KMS-11 (cell line): ENCODE results near the gene MACROD2.

Source experiments
- H2AFZ ChIP-seq: fragments of 200-600 bp; sonication (generic); 2 replicates; pipeline ENCODE4 v1.6.1; 2016; ENCODE audit warnings: antibody characterized with exemption, mixed run types, low read depth
- H3K27ac ChIP-seq: fragments of 200-600 bp; sonication (generic); 2 replicates; pipeline ENCODE4 v1.6.1; 2016; ENCODE audit warnings: mild to moderate bottlenecking, mixed run types
- H3K27me3 ChIP-seq: fragments of 200-600 bp; sonication (generic); 2 replicates; pipeline ENCODE4 v1.6.1; 2017; ENCODE audit warnings: mild to moderate bottlenecking, low read depth, mixed run types, moderate library complexity; ENCODE audit not compliant: insufficient read depth
- H3K36me3 ChIP-seq: fragments of 200-600 bp; sonication (generic); 2 replicates; pipeline ENCODE4 v1.6.1; 2017; ENCODE audit warnings: mild to moderate bottlenecking, mixed run types; ENCODE audit not compliant: insufficient read depth
- H3K4me1 ChIP-seq: fragments of 200-600 bp; sonication (generic); 2 replicates; pipeline ENCODE4 v1.6.1; 2016; ENCODE audit warnings: mild to moderate bottlenecking, low read depth, mixed run types; ENCODE audit not compliant: poor library complexity, severe bottlenecking
- H3K4me2 ChIP-seq: fragments of 200-600 bp; sonication (generic); 2 replicates; pipeline ENCODE4 v1.7.0; 2016; ENCODE audit warnings: mild to moderate bottlenecking, mixed run types
- H3K4me3 ChIP-seq: fragments of 200-600 bp; sonication (generic); IDR thresholded peaks from 2 replicates; pipeline ENCODE4 v1.6.1; 2017; ENCODE audit warnings: low read depth, low read length, mixed read lengths; ENCODE audit not compliant: insufficient read depth
- H3K79me2 ChIP-seq: fragments of 200-600 bp; sonication (generic); 2 replicates; pipeline ENCODE4 v1.6.1; 2016; ENCODE audit warnings: low read depth, mixed run types; ENCODE audit not compliant: insufficient read depth
- H3K9ac ChIP-seq: fragments of 200-600 bp; sonication (generic); 2 replicates; pipeline ENCODE4 v1.6.1; 2016; ENCODE audit warnings: mild to moderate bottlenecking, mixed run types
- H4K20me1 ChIP-seq: fragments of 200-600 bp; sonication (generic); 2 replicates; pipeline ENCODE4 v1.6.1; 2016; ENCODE audit warnings: mild to moderate bottlenecking, mixed run types; ENCODE audit not compliant: insufficient read depth
- TF ChIP-seq, protein P1 (sequence below): fragments of 200-600 bp; sonication (generic); conservative IDR thresholded peaks from 2 replicates; pipeline ENCODE4 v1.6.1; 2017; ENCODE audit warnings: low read depth, mild to moderate bottlenecking, antibody characterized with exemption, low read length, moderate library complexity, mixed read lengths

Gene MACROD2

DNA sequence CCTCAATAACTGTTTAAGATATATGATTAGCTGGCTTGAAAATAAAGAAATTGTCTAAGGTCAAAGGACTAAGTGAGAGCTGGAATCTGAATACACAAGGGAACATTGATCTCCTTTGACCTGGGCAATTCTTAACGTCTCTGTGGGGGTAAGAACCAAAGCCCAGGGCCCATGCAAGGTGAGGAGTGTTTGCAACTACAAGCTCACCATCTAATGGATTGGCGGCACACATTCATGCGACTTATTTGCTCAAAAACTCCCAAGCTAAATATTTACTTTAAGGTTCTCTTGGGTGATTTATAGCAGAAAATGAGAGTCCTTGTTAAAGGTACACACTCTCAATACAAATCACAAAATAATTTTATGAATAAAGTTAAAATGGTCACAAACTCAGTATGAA is 734.1 kb downstream of the MACROD2 start:
- Histone ChIP-seq H3K4me3 (no peak overlapping the region), H3K4me1 (no peaks in the 10 kb centered on the region), H3K27ac (no peak overlapping the region), H3K9ac (no peak overlapping the region), H3K27me3 (no peaks in the 10 kb centered on the region), H3K4me2 (no peak overlapping the region), H4K20me1 (no peaks in the 10 kb centered on the region), H3K79me2 (no peaks in the 10 kb centered on the region), H3K36me3 (no peaks in the 10 kb centered on the region), H2AFZ (no peak overlapping the region)
- TF ChIP-seq, protein P1, sequence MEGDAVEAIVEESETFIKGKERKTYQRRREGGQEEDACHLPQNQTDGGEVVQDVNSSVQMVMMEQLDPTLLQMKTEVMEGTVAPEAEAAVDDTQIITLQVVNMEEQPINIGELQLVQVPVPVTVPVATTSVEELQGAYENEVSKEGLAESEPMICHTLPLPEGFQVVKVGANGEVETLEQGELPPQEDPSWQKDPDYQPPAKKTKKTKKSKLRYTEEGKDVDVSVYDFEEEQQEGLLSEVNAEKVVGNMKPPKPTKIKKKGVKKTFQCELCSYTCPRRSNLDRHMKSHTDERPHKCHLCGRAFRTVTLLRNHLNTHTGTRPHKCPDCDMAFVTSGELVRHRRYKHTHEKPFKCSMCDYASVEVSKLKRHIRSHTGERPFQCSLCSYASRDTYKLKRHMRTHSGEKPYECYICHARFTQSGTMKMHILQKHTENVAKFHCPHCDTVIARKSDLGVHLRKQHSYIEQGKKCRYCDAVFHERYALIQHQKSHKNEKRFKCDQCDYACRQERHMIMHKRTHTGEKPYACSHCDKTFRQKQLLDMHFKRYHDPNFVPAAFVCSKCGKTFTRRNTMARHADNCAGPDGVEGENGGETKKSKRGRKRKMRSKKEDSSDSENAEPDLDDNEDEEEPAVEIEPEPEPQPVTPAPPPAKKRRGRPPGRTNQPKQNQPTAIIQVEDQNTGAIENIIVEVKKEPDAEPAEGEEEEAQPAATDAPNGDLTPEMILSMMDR = no peak

DNA sequence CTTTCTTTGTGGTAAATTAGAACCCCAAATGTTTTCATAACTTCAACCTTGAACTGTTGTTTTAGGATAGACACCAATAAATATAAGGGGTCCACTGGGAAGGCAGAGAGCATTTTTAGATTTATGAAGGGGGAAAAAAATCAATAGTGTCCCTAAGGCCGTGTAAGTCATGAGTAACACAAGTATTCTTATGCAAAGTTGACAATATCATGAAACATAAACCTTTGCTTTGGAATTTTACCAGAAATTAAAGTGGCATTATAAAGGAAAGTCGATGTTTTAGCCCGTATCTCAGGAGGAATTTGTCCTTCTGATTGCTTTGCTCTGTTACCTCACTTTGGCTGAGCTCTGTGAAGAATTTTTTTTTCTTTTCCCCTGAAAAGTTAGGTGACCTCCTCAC is 737.0 kb downstream of the MACROD2 start:
- H3K4me1 ChIP-seq = no peaks in the 10 kb centered on the region
- H3K79me2 ChIP-seq = no peaks in the 10 kb centered on the region
- no peaks in the 10 kb centered on the region for H3K27me3 ChIP-seq
- H4K20me1 ChIP-seq = no peaks in the 10 kb centered on the region
- no peak overlapping the region for H2AFZ ChIP-seq
- H3K36me3 ChIP-seq = no peaks in the 10 kb centered on the region
- H3K27ac ChIP-seq = no peak overlapping the region
- H3K4me3 ChIP-seq = no peak overlapping the region
- no peak overlapping the region for H3K9ac ChIP-seq
- TF ChIP-seq, protein P1 = no peak
- H3K4me2 ChIP-seq = no peak overlapping the region

DNA sequence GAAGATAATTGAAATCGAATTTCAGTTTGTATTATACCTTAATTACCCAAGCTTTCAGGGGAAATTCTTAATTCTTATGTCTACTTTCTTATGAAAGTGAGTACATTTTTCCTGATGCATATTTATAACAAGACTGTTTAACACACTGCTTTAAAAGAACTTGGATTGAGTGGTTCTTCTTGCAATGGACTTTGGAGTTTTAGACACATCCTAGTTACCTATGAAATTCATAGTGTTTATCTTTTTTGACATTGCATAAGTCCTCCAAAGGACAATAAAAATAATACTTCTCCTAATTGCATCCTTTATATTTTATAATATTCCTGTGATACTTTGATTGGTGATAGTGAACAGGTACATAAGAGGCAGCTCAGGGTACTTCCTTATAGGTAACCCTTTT is 737.7 kb downstream of the MACROD2 start:
- TF ChIP-seq, protein P1 = no peak
- Histone ChIP-seq H4K20me1 (no peaks in the 10 kb centered on the region), H3K79me2 (no peaks in the 10 kb centered on the region), H3K27me3 (no peaks in the 10 kb centered on the region), H3K27ac (no peak overlapping the region), H3K9ac (no peak overlapping the region), H3K4me3 (no peak overlapping the region), H3K4me1 (no peaks in the 10 kb centered on the region), H3K4me2 (no peak overlapping the region), H3K36me3 (no peaks in the 10 kb centered on the region), H2AFZ (no peak overlapping the region)

DNA sequence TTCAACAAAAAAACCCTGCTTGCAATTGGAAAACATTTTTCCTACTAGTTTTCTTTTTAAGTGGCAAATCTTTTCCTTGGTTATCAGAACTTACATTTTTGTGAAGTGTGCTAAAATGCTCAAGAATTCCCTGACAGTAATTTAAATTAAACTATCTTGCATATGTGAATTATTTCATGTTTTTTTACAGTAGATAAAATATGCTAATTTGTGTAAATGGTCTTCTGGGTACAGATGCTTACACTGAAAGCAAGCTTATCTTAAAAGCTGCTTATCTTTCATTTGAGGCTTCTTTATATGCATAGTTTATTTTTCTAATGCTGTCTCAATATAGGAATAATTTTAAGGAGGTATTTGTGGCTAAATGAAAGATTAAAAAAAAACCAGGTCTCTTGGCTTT is 745.1 kb downstream of the MACROD2 start:
- Histone ChIP-seq H3K79me2 (no peaks in the 10 kb centered on the region), H4K20me1 (no peaks in the 10 kb centered on the region), H3K9ac (no peak overlapping the region), H2AFZ (no peak overlapping the region), H3K27ac (no peak overlapping the region), H3K27me3 (no peaks in the 10 kb centered on the region), H3K4me2 (no peak overlapping the region), H3K4me3 (no peak overlapping the region), H3K4me1 (no peaks in the 10 kb centered on the region), H3K36me3 (no peaks in the 10 kb centered on the region)
- TF ChIP-seq, protein P1 = no peak
